GM21786 (cell line): Measurements from ENCODE around the gene TMUB1.

Experiments used
- ATAC-seq: cut with Tn5 transposase; IDR thresholded peaks from one replicate; pipeline ENCODE4 v1.9.1; 2021; ENCODE audit not compliant: unreplicated experiment

TMUB1 gene

GRCh38 chr7:151035026-151035717, 48.1 kb downstream of the TMUB1 start:
- no peak for ATAC-seq

- no peak for ATAC-seq
Measured at GRCh38 chr7:151034312-151035025, 48.8 kb downstream of the TMUB1 start.

- no peak for ATAC-seq
Measured at GRCh38 chr7:151033864-151034249, 49.4 kb downstream of the TMUB1 start.

- ATAC-seq = no peak
Measured at GRCh38 chr7:151032936-151033863, 50.1 kb downstream of the TMUB1 start.
